SH-SY5Y (cell line): ENCODE measurements around the gene MCF2L.

ENCODE experiments used
- GATA2 ChIP-seq: IDR thresholded peaks from 2 replicates; pipeline ENCODE4 v1.6.1; 2011; ENCODE audit warnings: mild to moderate bottlenecking, low read depth, low read length
- GATA3 ChIP-seq: IDR thresholded peaks from 2 replicates; pipeline ENCODE4 v1.6.1; 2011; ENCODE audit warnings: low read depth, mild to moderate bottlenecking, low read length, moderate library complexity

GRCh38 chr13:113004126-113004525 lies 35.1 kb downstream of the MCF2L start:
- TF ChIP-seq GATA2 (no peak), GATA3 (no peak)
